K562 (cell line): ENCODE data around the gene CNGA3. TPM values are rescaled to one million over a fixed set of nuclear protein-coding genes. Genes with fewer than 3 reads are reported as not detected.

Experiments used
- ATAC-seq: fragments of 200-7000 bp; cut with Tn5 transposase; 3 replicates; pipeline ENCODE4 v1.9.1; 2020; ENCODE audit warnings: moderate library complexity
- BruUV-seq: library from RNA; stranded (reverse); fragments of 400-500 nt; replicated peaks from 2 replicates; lab custom pipeline; 2021; lab: Mats Ljungman, UMichigan
- CTCF ChIA-PET: fragments of 300-600 bp; formaldehyde crosslinking; extraction: SDS; loops from one replicate; lab custom pipeline; 2021; ENCODE audit warnings: low intra/inter-chr PET ratio; lab: Yijun Ruan, JAX
- POLR2A ChIA-PET: fragments of 300-600, 350-650 bp; sonication (Branson Sonifier 250); formaldehyde crosslinking; extraction: SDS; loops from one replicate; lab custom pipeline; 2021; ENCODE audit warnings: antibody characterized with exemption, inconsistent platforms; lab: Yijun Ruan, JAX
- DNase-seq, 4 experiments: peaks; one replicate each; pipeline versions ENCODE4 v3.0.0 to v3.0.0-alpha.2; 2011 to 2018; ENCODE audit warnings: low spot score in 3 of 4, mixed read lengths in 3 of 4; ENCODE audit errors: extremely low read depth in 1 of 4
- FAIRE-seq: peaks from 2 replicates; lab custom pipeline; 2011; peaks lifted over from hg19 to GRCh38; lab: Jason Lieb, UNC
- H2AFZ ChIP-seq: 2 replicates; pipeline ENCODE4 v1.6.0; 2011; ENCODE audit warnings: low read depth, low read length, control low read depth, inconsistent platforms
- H3K27ac ChIP-seq: fragments of 200-600 bp; 3 replicates; pipeline ENCODE4 v1.8.0; 2011; ENCODE audit warnings: low read depth, mild to moderate bottlenecking, control low read depth, inconsistent platforms, low read length, moderate library complexity, mixed read lengths; ENCODE audit errors: extremely low read depth
- H3K27me3 ChIP-seq, 2 experiments: fragments of 300-600 bp in 1 of 2; 2 replicates in 1 of 2; 3 replicates in 1 of 2; pipeline versions ENCODE4 v1.6.0 to v1.8.0; 2011; ENCODE audit warnings: inconsistent platforms in 2 of 2, low read length in 2 of 2, mild to moderate bottlenecking in 1 of 2, mixed read lengths in 1 of 2, moderate library complexity in 1 of 2; ENCODE audit not compliant: control insufficient read depth in 2 of 2, insufficient read depth in 2 of 2
- H3K36me3 ChIP-seq: fragments of 300-600 bp; 3 replicates; pipeline ENCODE4 v1.8.0; 2011; ENCODE audit warnings: mild to moderate bottlenecking, low read length, inconsistent platforms; ENCODE audit not compliant: control insufficient read depth, insufficient read depth
- H3K4me1 ChIP-seq, 2 experiments: fragments of 200-600 bp in 1 of 2; replicated peaks in 1 of 2; 2 replicates in 1 of 2; 3 replicates in 1 of 2; pipeline versions ENCODE4 v1.5.1 to v1.8.0; 2011; ENCODE audit warnings: inconsistent platforms in 2 of 2, low read length in 2 of 2, mild to moderate bottlenecking in 1 of 2, mixed read lengths in 1 of 2, moderate library complexity in 1 of 2; ENCODE audit not compliant: control insufficient read depth in 2 of 2, insufficient read depth in 2 of 2
- H3K4me2 ChIP-seq: 2 replicates; pipeline ENCODE4 v1.6.1; 2011; ENCODE audit warnings: low read length, control low read depth, inconsistent platforms, mixed read lengths; ENCODE audit not compliant: insufficient read depth
- H3K4me3 ChIP-seq: fragments of 200-600 bp; sonication (generic), shearing (Covaris generic); 2 replicates; pipeline ENCODE4 v1.5.1; 2016; ENCODE audit warnings: control low read depth, inconsistent platforms
- H3K79me2 ChIP-seq: fragments of 200-600 bp; 3 replicates; pipeline ENCODE4 v1.8.0; 2011; ENCODE audit warnings: low read length, inconsistent platforms; ENCODE audit not compliant: control insufficient read depth, insufficient read depth
- H3K9ac ChIP-seq, 2 experiments: 2 replicates each; pipeline versions ENCODE4 v1.6.0 to v1.6.1; 2011; ENCODE audit warnings: low read depth in 2 of 2, low read length in 2 of 2, control low read depth in 1 of 2, inconsistent platforms in 1 of 2, mild to moderate bottlenecking in 1 of 2, mixed read lengths in 1 of 2; ENCODE audit not compliant: insufficient read depth in 1 of 2
- H3K9me1 ChIP-seq: one replicate; pipeline ENCODE4 v1.6.0; 2011; ENCODE audit warnings: inconsistent platforms, mild to moderate bottlenecking, low read length, moderate library complexity; ENCODE audit not compliant: control insufficient read depth, insufficient read depth
- H3K9me3 ChIP-seq: replicated peaks from 2 replicates; pipeline ENCODE4 v1.5.1; 2011; ENCODE audit warnings: low read depth, low read length, inconsistent platforms; ENCODE audit not compliant: control insufficient read depth, insufficient read depth
- H4K20me1 ChIP-seq: replicated peaks from 2 replicates; pipeline ENCODE4 v1.6.1; 2011; ENCODE audit warnings: low read length, inconsistent platforms, mixed read lengths; ENCODE audit not compliant: control insufficient read depth, insufficient read depth
- C11orf30 ChIP-seq: fragments of 450-650 bp; IDR thresholded peaks from 2 replicates; pipeline ENCODE4 v1.6.1; 2016; ENCODE audit warnings: low read depth, mild to moderate bottlenecking
- DDX20 ChIP-seq: fragments of 450-650 bp; IDR thresholded peaks from 2 replicates; pipeline ENCODE4 v1.6.1; 2016; ENCODE audit warnings: missing genetic modification characterization, low read depth, mild to moderate bottlenecking, missing compliant biosample characterization, moderate library complexity
- MAFF ChIP-seq: IDR thresholded peaks from 2 replicates; pipeline ENCODE4 v1.6.1; 2012; ENCODE audit warnings: low read length, improper control_type of control experiment
- MAFG ChIP-seq: fragments of 450-650 bp; conservative IDR thresholded peaks from 2 replicates; pipeline ENCODE4 v1.6.1; 2016; ENCODE audit warnings: missing genetic modification characterization, missing compliant biosample characterization
- MAFK ChIP-seq: IDR thresholded peaks from 2 replicates; pipeline ENCODE4 v1.6.1; 2011; ENCODE audit warnings: low read length, improper control_type of control experiment
- ZNF24 ChIP-seq: fragments of 450-650 bp; IDR thresholded peaks from 2 replicates; pipeline ENCODE4 v1.6.1; 2016
- ZNF316 ChIP-seq: fragments of 450-650 bp; IDR thresholded peaks from 2 replicates; pipeline ENCODE4 v1.6.1; 2016
- ZNF444 ChIP-seq: fragments of 250-450 bp; sonication (Bioruptor Pico); IDR thresholded peaks from 2 replicates; pipeline ENCODE4 v1.4.0; 2020; ENCODE audit warnings: mild to moderate bottlenecking, moderate library complexity
- WGBS: fragments of 100-300 bp; shearing (Covaris generic); methylation state at CpG from one replicate; pipeline ENCODE4 v1.1.6; 2016; ENCODE audit warnings: low coverage, mixed read lengths; ENCODE audit not compliant: insufficient coverage; ENCODE audit errors: missing lambda C conversion rate; 5-methylcytosine and 5-hydroxymethylcytosine counted together
- in situ Hi-C: fragments of 300-500 bp; cut with MboI; formaldehyde crosslinking; loops from 4 replicates; pipeline ENCODE4 v1.15.0; 2018; ENCODE audit warnings: inconsistent platforms, mixed read lengths
- intact Hi-C: fragments of 100-400 bp; cut with micrococcal nuclease; formaldehyde crosslinking; loops from 2 replicates; pipeline ENCODE4 v1.14.2; 2022
- polyA plus RNA-seq, 8 experiments: library from polyadenylated mRNA; depleted of rRNA in 4 of 8; stranded (reverse) in 5 of 8; unstranded in 3 of 8; fragments of >200 nt; fragmentation: Nextera tagmentation in 2 of 8; fragmentation: Illumina TruSeq in 1 of 8; extraction: Ambion mirVana in 2 of 8; extraction: Trizol in 1 of 8; gene quantifications; 2 replicates each; pipeline versions ENCODE4 v1.2.1 to v1.2.3, GENCODE V29; 2011 to 2014; ENCODE audit warnings: inconsistent platforms in 1 of 8, missing spikeins in 1 of 8
- total RNA-seq, 7 experiments: library from RNA; depleted of rRNA in 6 of 7; stranded (reverse); fragments of >200 nt in 6 of 7; fragmentation: Illumina TruSeq in 2 of 7; extraction: Trizol in 2 of 7; gene quantifications; 2 replicates each; pipeline versions ENCODE4 v1.2.1 to v1.2.3, GENCODE V29; 2011 to 2021; ENCODE audit warnings: low replicate concordance in 1 of 7

CNGA3 gene
- total and polyA plus RNA-seq, 9 of the 15 experiments (the other 6 are each of a cell fraction or from before 2014, with no cell fraction given) = not detected

DNA sequence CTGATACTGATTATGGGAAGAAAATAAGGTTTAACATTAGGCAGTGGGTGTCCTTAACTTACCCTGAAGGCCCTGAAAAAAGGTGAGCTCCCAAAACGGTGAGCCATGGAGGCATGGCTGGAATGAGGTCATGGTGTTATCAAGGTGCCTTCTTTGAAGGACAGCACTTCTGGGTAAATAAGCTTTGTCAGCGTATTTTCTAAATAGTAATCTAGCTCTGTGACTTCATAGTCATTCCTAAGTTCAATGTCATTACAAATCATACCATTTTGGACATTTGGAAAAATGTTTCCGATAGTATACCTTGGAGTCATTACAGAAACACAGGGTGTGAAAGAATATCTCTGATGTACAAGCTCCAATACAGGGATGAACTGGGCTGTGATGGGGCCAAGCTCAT lies 35.2 kb upstream of the CNGA3 start:
- BruUV-seq = no TSS peak
- ChIA-PET POLR2A (interaction anchor here (1.2 kb wide), 1 partner anchor 13 kb away, joined by 4 read pairs; no protein-coding TSS in a partner anchor), CTCF (interaction anchor here (0.7 kb wide), 1 partner anchor 207 kb away, joined by 3 read pairs; no protein-coding TSS in a partner anchor)
- ATAC-seq (no peak), DNase-seq (no peak), FAIRE-seq (no peak)
- H3K9me1 ChIP-seq = no peaks in the 10 kb centered on the region
- H3K79me2 ChIP-seq = no peaks in the 10 kb centered on the region
- H3K9ac ChIP-seq = no peak overlapping the region
- H4K20me1 ChIP-seq = no peaks in the 10 kb centered on the region
- in situ Hi-C loops = no loop called here
- 2% methylated on average over 3 of the region's 3 CpGs for WGBS
- peaks cover 16 to 43% of the 10 kb centered on the region in 2 experiments; a peak in 4 of 5 replicates for H3K27me3 ChIP-seq
- H3K4me2 ChIP-seq = no peak overlapping the region
- H3K4me1 ChIP-seq = peaks cover 0 to 5% of the 10 kb centered on the region in 2 experiments; a peak in 1 of 5 replicates
- no peak overlapping the region for H2AFZ ChIP-seq
- H3K9me3 ChIP-seq = no peaks in the 10 kb centered on the region
- H3K36me3 ChIP-seq = no peaks in the 10 kb centered on the region
- H3K4me3 ChIP-seq = no peak overlapping the region
- intact Hi-C loops = loop anchor here (5.0 kb wide), 1 partner anchor 76 kb away; no protein-coding TSS in a partner anchor
- peak; percentile 79 for TF ChIP-seq MAFG (tag)
- no peak for TF ChIP-seq DDX20 (tag)
- peak; percentile 81 for TF ChIP-seq MAFF
- peak; percentile 89 for TF ChIP-seq ZNF316
- peak; percentile 72 for TF ChIP-seq C11orf30
- peak; percentile 82 for TF ChIP-seq MAFK
- no peak for TF ChIP-seq ZNF444 (CRISPR knock-in tag)
- no peak for TF ChIP-seq ZNF24
- no peak overlapping the region for H3K27ac ChIP-seq
